HG02610 (cell line): ENCODE data around the gene MAP6.
"Not testable (repeated sequence)": the region's sequence is repeated elsewhere in the genome, so short reads cannot be mapped to it uniquely, and the experiment has no call there.

Source experiments
- ATAC-seq: cut with Tn5 transposase; IDR thresholded peaks from one replicate; pipeline ENCODE4 v1.9.1; 2021; ENCODE audit warnings: mild to moderate bottlenecking, moderate library complexity; ENCODE audit not compliant: unreplicated experiment

The MAP6 gene

GRCh38 chr11:75593286-75593915 is 75.4 kb downstream of the MAP6 start:
- ATAC-seq = no peak

GRCh38 chr11:75592715-75593114 is 76.1 kb downstream of the MAP6 start:
- ATAC-seq = no peak

- ATAC-seq = no peak
These were observed 76.9 kb downstream of the MAP6 start for GRCh38 chr11:75591966-75592365.

GRCh38 chr11:75591371-75591770 is 77.5 kb downstream of the MAP6 start:
- no peak for ATAC-seq

GRCh38 chr11:75589933-75590332 is 78.9 kb downstream of the MAP6 start:
- ATAC-seq = no peak

GRCh38 chr11:75589051-75589450 is 79.8 kb downstream of the MAP6 start:
- ATAC-seq = no peak

- ATAC-seq = no peak
These were observed 80.8 kb downstream of the MAP6 start for GRCh38 chr11:75588051-75588481.

- no peak for ATAC-seq
These were observed 82.4 kb downstream of the MAP6 start for GRCh38 chr11:75586395-75586794.

GRCh38 chr11:75585293-75585670 is 83.6 kb downstream of the MAP6 start:
- no peak for ATAC-seq

GRCh38 chr11:75584659-75585292 is 84.1 kb downstream of the MAP6 start:
- not testable (repeated sequence) for ATAC-seq

- no peak for ATAC-seq
These were observed 84.8 kb downstream of the MAP6 start for GRCh38 chr11:75583718-75584658.

- ATAC-seq = peak; percentile 67
These were observed 85.7 kb downstream of the MAP6 start for GRCh38 chr11:75582895-75583717.

- ATAC-seq = no peak
These were observed 86.3 kb downstream of the MAP6 start for GRCh38 chr11:75582506-75582894.

- ATAC-seq = no peak
These were observed 89.0 kb downstream of the MAP6 start for GRCh38 chr11:75579841-75580240.

- ATAC-seq = no peak
These were observed 89.9 kb downstream of the MAP6 start for GRCh38 chr11:75578977-75579376.

- no peak for ATAC-seq
These were observed 91.6 kb downstream of the MAP6 start for GRCh38 chr11:75577207-75577606.

- peak; percentile 64 for ATAC-seq
These were observed 92.3 kb downstream of the MAP6 start for GRCh38 chr11:75576499-75576918.

- no peak for ATAC-seq
These were observed 92.8 kb downstream of the MAP6 start for GRCh38 chr11:75576017-75576416.

GRCh38 chr11:75574698-75575602 is 93.9 kb downstream of the MAP6 start:
- no peak for ATAC-seq

GRCh38 chr11:75572744-75573143 is 96.1 kb downstream of the MAP6 start:
- no peak for ATAC-seq
